ENCODE results near the gene SLC31A1.

SLC31A1 gene

DNA sequence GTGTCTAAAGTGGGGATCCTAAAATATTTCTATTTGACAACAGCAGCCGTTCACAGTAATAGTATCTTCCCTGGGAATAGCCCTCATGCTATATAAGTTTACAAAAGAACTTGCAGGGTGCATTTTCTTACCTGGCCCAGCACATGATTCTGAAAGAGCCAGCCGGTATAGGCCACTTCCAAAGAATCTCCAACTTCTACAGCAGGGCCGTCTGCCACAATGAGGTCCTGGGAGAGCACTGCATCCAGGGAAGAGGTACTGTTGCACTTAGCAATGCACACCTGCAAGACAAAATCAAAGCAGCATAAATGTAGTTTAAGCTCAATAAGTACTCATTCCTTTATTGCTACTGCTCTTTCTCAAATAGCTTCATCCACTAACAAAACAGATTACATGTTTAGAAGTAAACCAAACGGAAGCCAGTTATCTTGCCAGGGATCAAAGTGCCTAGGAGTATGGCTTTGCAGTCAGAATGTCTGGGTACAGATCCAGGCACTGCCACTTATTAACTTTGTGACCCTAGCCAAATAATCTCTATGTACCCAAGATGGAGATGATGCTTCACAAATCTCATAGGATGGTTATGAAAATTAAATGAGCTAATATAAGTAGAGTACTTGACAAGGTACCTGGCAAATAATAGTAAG is 21.5 kb upstream of the SLC31A1 start:
- TF ChIP-seq, protein P1, sequence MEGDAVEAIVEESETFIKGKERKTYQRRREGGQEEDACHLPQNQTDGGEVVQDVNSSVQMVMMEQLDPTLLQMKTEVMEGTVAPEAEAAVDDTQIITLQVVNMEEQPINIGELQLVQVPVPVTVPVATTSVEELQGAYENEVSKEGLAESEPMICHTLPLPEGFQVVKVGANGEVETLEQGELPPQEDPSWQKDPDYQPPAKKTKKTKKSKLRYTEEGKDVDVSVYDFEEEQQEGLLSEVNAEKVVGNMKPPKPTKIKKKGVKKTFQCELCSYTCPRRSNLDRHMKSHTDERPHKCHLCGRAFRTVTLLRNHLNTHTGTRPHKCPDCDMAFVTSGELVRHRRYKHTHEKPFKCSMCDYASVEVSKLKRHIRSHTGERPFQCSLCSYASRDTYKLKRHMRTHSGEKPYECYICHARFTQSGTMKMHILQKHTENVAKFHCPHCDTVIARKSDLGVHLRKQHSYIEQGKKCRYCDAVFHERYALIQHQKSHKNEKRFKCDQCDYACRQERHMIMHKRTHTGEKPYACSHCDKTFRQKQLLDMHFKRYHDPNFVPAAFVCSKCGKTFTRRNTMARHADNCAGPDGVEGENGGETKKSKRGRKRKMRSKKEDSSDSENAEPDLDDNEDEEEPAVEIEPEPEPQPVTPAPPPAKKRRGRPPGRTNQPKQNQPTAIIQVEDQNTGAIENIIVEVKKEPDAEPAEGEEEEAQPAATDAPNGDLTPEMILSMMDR (IDR thresholded peaks at IDR 0.05; ENCODE audit: borderline replicate concordance, insufficient read depth, low read depth, low read length) = no peak
- no peak overlapping the region for H3K4me3 ChIP-seq (ENCODE audit: low read depth, low read length)

- no peak overlapping the region for H3K4me3 ChIP-seq (ENCODE audit: low read depth, low read length)
- TF ChIP-seq, protein P1 (IDR thresholded peaks at IDR 0.05; ENCODE audit: borderline replicate concordance, insufficient read depth, low read depth, low read length) = no peak
Observed at GRCh38 chr9:113205432-113205831, 15.9 kb upstream of the SLC31A1 start.

- no peak overlapping the region for H3K4me3 ChIP-seq (ENCODE audit: low read depth, low read length)
- TF ChIP-seq, protein P1 (IDR thresholded peaks at IDR 0.05; ENCODE audit: borderline replicate concordance, insufficient read depth, low read depth, low read length) = no peak
Observed at GRCh38 chr9:113205861-113206260, 15.5 kb upstream of the SLC31A1 start.

GRCh38 chr9:113210815-113211214 is 10.5 kb upstream of the SLC31A1 start:
- no peak overlapping the region for H3K4me3 ChIP-seq (ENCODE audit: low read depth, low read length)
- TF ChIP-seq, protein P1 (IDR thresholded peaks at IDR 0.05; ENCODE audit: borderline replicate concordance, insufficient read depth, low read depth, low read length) = no peak

GRCh38 chr9:113215132-113215531 is 6.2 kb upstream of the SLC31A1 start:
- TF ChIP-seq, protein P1 (IDR thresholded peaks at IDR 0.05; ENCODE audit: borderline replicate concordance, insufficient read depth, low read depth, low read length) = no peak
- H3K4me3 ChIP-seq (ENCODE audit: low read depth, low read length) = no peak overlapping the region

DNA sequence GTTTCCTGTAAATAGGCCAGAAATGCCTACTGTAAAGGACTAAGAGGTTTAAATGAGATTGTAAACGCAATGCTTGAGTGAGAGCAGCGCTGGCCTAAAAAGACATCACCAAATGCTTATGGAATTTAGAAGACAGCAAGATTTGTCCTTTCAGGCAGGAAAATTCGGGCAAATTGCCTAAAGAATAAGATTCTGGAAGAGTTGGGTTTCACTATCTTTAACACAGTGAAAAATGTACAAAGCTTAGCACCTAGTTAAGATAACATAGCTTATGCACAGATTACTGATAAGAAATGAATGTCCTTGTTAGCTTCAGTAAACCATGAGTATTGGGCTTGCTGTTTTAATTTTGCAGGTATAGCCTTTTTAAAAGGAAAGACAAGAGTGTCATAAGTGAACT is 4.9 kb upstream of the SLC31A1 start:
- H3K4me3 ChIP-seq (ENCODE audit: low read depth, low read length) = no peak overlapping the region
- TF ChIP-seq, protein P1 (IDR thresholded peaks at IDR 0.05; ENCODE audit: borderline replicate concordance, insufficient read depth, low read depth, low read length) = no peak

DNA sequence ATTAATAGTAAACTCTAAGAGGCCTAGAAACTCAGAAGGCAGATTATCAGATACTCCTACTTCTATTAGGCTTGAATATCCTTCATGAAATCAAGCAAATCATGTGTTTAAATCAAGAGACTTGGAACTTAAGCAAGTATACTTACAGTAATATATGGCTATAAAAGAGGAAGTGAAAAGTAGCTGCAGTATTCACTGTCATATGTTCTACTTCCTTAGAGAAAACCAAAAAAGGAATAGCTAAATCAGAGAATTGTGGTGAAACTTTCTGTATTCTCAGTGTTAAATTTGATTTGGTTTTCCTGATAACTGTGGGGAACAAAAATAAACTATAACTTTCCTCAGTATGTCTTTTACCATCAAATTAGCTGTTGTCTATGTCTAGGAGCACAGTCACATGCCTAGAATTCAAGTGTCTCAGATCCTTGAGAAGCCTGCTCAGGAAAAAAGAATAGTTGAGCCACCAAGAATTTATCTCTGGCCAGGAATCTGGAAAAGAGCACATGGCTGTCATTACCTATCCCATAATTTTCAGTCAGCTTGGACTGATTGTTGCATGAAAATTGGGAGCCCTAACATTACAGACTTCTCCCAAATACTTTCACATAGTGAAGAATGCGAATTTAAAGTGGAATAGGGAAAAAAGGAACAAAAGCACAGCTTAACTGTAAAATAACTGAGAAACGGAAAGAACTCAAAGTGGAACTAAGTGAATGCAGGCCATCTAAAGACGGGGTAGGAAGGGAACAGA is 2.0 kb upstream of the SLC31A1 start:
- TF ChIP-seq, protein P1 (IDR thresholded peaks at IDR 0.05; ENCODE audit: borderline replicate concordance, insufficient read depth, low read depth, low read length) = no peak
- peak overlapping the region; percentile 31 for H3K4me3 ChIP-seq (ENCODE audit: low read depth, low read length)

Measured in GM12875 (cell line).